HG02840 (cell line): Measurements from ENCODE around the gene DPP3.
"Not testable (repeated sequence)": the region's sequence is repeated elsewhere in the genome, so short reads cannot be mapped to it uniquely, and the experiment has no call there.

Experiments used
- ATAC-seq: cut with Tn5 transposase; IDR thresholded peaks from one replicate; pipeline ENCODE4 v1.9.1; 2021; ENCODE audit warnings: mild to moderate bottlenecking, moderate library complexity, moderate number of reproducible peaks; ENCODE audit not compliant: unreplicated experiment, low FRiP score

The DPP3 gene

DNA sequence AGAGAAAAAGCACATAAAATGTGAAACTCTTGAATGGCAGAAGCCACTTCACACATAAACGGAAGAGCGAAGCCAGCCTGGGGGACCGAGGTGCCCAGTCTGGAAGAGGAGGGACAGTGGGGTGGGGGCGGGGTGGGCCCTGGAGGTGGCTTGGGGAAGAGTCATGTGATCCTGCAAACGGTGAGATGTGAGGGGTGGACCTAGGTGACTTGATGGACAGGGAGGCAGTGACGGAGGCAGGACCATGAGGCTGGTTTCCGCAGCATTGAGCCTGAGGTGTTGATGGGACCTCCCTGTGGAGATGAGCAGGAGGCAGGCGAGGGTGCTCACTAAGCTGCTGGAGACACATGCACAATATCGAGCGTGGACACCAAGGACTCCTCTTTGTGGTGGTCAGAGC lies 48.8 kb downstream of the DPP3 start:
- no peak for ATAC-seq

DNA sequence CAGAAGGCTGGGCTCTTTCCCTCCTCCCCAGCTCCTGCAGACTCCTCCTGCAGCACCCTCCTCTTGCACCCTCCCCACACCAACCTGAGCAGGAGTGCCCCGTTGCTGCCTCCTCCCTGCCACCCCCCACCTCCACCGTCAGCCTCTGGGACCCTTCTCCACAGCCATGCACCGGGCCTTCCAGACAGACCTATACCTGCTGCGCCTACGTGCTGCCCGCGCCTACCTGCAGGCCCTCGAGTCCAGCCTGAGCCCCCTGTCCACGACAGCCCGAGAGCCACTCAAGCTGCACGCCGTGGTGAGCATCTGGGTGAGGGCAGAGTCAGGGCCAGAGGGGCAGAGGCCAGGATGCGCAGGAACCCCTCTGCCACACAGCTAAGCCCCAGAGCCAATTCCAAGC lies 49.4 kb downstream of the DPP3 start:
- ATAC-seq = no peak

DNA sequence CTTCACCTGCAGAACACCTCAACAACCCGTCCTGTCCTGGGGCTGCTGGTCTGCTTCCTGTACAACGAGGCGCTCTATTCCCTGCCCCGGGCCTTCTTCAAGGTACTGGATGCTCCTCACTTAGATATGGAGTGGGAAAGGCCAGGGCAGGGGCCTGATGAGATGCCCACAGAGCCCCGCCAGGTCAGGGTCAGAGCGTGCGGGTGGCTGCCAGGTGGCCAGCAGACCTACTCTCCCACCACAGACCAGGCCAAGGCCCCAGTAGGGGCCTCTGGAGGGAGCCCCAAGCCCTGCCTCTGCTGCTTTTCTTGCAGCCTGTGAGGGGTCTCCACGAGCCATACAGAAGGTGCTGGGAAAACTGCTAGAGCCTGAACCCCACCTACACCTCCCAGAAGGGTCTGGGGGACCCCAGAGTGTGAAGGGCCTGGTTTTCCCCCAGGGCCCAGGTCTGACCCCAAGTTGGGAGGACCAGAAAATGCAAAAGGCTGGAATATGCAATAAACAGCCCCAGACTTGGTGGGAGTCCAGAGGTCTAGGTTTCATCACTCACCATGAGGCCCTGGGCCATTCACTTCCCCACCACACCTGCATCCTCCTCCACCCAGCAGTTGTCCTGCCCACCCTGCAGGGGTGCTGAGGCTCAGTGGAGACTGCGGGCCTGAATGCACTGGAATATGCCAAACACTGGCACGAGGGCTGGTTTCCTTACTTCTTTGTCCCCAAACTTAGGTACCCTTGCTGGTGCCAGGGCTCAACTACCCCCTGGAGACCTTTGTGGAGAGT lies 50.9 kb downstream of the DPP3 start:
- ATAC-seq = no peak

DNA sequence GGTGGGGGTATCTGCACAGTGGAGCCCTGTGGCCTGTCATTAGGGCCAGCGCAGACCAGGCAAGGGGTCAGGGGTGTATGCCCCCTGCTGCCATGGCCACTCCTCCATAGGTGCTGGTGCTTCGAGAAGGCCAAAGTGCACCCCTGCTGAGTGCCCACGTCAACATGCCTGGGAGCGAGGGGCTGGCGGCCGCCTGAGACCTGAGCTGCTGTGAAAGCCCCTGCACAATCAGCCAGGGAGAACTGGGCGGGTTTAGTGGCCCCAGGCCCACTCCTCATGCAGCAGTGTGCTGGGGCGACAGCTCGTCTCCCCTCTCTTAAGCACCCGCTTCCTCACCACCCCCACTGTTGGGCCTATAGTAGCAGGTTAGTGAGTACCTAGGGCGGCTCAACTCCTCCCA lies 51.6 kb downstream of the DPP3 start:
- no peak for ATAC-seq

DNA sequence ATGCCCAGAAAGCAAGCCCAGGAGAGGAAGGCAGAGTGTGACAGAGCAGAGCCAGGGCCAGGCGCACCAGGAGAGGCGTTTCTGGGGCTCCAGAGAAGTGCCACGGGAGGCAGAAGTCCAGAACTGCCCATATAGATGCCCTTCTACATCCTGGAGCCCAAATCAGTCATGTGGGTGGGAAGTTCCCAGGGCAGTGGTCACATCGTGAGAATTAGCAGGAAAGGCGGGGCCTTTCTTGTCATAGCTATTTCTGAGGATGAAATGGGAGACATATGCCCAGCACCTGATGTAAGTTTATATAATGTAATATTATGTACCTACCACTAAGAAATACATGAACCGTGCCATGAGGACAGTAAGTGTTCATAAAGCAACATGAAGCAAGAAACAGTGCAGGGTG lies 52.5 kb downstream of the DPP3 start:
- ATAC-seq = no peak

DNA sequence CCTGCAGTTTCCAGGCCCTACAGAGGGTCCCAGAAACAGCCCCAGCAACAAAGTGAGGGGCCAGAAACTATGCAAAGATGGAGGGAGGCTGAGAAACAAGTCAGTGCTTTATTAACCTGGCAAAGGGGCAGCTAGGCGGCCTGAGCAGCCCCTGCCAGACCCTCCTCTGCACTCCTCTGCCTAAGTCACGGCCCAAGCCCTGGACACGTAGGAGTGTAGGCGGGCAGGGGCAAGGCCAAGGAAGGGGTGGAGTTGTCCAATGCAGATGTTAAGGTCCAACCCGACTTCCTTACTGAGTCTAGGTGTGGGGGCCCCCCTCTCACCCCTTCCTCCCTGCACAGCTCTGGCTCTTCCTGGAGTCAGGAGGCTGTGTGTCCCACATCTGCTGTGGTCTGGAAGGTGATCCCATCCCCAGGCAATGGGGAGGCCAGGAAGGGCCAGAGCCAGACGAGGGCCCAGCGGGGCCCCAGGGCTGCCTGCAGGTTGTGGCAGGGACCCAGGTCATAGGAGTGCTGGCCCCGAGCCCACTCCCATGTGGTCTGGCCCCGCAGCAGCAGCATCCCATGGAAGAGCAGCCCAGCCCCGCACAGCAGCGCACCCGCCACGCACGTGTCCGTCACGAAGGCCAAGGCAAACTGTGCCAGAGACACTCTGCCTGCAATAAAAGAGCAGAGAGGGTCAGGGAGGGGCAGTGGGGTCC lies 59.1 kb downstream of the DPP3 start:
- no peak for ATAC-seq

DNA sequence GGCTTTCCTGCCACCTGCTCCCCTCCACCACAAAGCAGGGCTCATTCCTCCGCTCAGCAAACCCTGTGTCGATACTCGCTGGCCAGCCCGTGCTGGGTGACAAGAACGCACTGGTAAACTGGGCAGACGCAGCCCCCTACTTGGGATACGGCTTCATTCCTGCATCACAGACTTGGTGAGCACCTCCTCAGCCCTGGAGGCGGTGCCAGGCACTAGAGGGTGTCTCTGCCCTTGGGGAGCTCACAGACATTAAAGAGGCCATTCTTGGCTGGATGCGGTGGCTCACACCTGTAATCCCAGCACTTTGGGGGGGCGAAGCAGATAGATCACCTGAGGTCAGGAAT lies 59.6 kb downstream of the DPP3 start:
- no peak for ATAC-seq

DNA sequence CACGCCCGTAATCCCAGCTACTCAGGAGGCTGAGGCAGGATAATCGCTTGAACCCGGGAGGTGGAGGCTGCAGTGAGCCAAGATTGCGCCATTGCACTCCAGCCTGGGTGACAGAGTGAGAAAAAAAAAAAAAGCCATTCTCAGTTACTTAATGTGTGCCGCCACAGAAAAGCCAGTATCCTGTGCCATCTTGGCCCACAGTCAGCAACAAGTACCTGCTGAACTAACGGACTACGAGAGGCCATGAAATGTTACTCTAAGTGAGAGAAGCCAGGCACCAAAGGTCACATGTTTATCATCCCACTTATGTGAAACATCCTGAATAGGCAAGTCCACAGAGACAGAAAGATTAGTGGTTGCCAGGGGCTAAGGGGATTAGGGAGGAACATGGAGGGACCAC lies 60.4 kb downstream of the DPP3 start:
- ATAC-seq = not testable (repeated sequence)

DNA sequence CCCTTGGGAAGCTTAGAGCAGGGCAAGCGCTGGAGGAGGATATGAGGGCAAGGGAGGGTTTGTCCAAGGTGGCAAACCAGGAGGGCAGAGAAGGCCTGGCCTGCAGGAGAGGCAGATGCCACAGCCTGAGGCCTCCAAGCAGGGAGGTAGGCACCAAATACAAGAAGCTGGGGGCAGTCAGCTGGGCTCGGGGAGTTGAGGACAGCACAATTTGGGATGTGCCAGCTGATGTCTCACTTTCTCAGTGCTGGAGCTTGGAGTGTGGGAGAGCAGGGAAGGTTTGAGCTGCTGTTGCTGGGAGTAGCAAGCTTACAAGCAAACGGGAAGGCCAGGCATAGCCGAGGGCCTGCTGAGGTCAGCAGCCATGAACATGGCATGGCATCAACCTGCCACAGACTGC lies 61.7 kb downstream of the DPP3 start:
- ATAC-seq = no peak

DNA sequence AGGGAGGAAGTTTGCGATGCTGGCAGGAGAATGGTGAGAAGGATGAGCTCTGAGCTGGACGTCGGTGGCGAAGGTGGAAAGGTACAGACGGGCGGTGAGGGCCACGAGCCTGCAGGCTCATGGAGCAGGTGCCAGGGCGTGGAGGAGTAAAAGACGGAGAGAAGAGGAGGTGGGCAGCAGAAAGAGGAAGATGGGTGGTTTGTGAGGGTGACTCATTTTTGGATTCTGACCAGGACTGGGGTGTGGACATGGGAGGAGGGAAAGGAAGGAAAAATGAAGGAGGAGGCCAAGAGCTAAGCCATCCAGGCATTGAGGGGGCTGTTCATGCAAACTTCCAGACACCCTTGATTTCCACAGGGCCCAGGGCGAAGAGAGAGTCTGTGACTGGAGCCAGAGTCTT lies 62.1 kb downstream of the DPP3 start:
- no peak for ATAC-seq

DNA sequence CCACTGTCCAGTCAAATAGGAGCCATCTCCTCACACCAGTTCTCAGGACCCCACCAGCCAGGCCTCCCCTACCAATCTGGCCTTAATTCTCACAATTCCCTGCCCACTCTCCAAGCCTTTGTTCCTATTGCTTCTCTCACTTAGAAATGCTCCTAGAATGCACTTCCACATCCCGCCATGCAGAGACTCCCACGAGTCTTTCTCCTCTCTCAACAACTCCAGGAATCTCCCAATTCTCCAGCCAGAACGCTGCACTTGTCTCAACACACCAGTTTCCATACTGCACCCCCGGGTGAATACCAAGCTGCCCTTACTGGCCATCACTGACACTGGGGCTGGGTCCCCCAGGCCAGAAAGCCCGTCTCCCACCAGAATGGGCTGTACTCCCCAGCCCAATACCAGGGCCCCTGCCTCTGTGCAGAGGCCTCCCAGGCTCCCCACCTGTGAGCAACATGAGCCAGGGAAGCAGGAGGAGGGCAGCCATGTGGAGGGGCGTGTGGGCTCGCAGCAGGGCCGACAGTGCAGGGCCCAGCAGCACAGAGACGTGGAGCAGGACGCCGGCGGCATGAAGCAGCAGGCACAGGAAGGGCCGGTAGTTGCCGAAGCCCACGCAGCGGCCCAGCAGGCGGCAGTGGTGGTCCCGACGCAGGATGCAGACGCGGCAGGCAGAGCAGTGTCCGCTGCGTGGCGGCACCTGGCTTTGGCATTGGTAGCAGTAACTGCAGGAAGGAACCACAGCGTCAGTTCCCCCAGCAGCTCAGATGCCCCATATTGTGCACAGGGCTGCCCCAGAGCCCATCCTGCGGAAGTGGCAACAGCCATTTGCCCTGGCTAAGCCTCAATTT lies 63.3 kb downstream of the DPP3 start:
- ATAC-seq = no peak

DNA sequence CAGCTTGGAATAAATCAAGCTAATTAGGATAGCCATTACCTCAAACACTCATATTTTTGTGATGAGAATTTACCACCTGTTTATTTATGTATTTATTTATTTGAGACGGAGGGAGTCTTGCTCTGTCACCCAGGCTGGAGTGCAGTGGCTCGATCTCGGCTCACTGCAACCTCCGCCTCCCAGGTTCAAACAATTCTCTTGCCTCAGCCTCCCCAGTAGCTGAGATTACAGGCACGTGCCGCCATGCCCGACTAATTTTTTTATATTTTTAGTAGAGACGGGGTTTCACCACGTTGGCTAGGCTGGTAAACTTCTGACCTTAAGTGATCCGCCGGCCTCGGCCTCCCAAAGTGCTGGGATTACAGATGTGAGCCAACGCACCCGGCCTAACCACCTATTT lies 64.7 kb downstream of the DPP3 start:
- ATAC-seq = not testable (repeated sequence)

DNA sequence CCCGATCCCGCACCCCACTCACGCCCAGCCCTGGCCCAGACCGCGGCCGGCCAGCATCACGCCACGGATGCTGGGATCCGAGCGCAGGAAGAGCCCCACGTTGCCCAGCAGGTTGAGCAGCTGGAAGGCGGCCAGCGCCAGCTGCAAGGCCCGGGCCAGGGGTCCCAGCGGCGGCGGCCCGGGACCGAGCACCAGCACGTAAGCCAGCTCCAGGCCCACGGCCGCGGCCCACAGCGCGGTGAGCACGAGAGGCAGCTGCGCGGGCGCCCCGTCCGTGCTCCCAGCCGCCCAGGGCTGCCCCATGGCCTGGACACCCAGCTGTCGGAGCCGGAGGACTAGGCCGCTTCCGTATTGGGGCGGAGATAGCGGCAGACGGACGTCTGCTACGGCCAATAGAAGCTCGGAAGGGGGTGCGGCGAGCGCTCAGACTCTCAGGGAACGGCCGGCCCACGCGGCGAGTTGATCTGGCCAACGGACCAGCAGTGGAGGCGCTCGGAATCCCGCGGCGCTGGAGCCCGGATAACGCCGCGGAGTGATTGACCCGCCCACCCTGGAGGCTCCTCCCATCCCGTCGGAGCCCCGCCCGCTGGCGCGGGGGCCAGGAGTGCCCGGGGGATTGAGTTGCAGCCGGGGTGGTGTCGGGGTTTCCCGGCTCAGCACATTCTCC lies 65.6 kb downstream of the DPP3 start, which contains the start of gene ZDHHC24:
TSS of gene ZDHHC24 (minus strand) at position 348 of the 667 bp plus-strand sequence. CDS start at position 303, 45 bp downstream.
- peak; percentile 80 for ATAC-seq

DNA sequence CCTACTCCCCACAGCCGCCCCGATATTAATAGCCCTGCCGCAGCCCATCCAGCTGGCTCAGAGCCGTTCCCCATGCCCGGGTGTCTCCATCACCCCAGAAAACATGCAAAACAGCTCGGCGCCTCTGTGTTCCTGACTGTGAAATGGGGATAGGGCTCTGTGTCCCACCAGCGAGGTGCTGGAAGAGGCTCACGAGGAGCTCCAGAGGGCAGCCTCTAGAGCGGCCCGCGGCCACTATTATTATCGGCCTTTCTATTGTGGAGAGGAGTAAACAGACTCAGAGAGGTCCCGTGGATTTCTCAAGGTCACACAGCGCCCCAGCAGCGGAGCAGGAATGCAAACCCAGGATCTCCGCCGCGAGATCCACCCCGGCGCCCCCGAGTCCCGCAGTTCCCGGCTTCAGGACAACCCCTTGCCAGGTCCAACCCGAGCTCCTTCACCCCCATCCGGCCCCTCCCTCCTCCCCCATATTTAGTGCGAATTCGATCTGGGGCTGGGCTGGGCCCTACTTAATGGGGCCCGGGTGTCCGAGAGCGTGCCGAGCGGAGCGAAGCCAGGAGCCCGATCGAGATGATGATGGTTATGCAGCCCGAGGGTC lies 66.2 kb downstream of the DPP3 start, which contains the start of gene ACTN3:
TSS of gene ACTN3 (plus strand) at position 536 of the 598 bp plus-strand sequence. CDS start at position 571, 35 bp downstream.
- peak; percentile 11 for ATAC-seq

DNA sequence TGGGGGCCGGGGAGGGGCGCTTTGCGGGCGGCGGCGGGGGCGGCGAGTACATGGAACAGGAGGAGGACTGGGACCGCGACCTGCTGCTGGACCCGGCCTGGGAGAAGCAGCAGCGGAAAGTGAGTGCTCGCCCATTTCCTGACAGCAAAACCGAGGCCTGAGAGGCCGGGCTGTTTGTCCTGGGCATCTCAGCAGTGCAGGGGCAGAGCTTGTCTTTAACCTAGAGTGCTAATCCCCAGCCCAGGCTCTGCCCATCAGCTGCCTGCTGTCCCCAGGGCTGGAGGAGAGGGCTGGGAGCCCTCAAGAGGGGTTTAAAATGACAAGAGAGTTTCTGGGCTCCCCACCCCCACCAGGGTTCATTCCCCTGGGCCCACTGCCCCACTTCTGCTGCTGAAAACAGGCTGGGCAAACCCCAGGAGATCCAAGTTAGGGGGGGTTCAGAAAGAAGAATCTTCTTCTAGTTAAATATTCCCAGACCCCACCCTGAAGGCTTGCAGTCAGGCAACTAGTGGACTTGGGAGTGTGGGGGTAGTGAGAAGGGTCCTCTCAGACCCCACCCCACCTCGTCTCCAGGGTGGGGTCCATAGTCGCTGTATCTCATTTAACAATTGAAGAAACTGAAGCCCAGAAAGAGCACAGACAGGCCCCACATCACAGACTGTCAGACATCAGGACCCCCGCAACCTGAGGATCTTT lies 66.9 kb downstream of the DPP3 start:
- ATAC-seq = no peak

DNA sequence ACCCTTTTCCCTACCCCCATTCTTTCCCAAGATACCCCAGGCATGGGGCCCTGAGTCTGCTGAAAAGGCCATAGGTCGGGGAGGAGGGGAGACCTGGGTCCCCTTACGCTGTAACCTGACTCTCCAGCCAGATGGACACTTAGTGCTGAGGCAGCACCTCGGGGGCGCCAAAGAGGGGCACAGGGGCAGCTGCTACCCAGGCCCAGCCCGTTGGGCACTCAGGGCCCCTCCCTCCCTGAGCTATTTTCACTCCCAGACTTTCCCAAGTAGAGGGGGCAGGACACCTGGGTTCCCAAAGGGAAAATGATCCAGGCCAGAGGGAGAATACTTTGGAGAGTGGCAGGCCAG lies 67.4 kb downstream of the DPP3 start:
- no peak for ATAC-seq

DNA sequence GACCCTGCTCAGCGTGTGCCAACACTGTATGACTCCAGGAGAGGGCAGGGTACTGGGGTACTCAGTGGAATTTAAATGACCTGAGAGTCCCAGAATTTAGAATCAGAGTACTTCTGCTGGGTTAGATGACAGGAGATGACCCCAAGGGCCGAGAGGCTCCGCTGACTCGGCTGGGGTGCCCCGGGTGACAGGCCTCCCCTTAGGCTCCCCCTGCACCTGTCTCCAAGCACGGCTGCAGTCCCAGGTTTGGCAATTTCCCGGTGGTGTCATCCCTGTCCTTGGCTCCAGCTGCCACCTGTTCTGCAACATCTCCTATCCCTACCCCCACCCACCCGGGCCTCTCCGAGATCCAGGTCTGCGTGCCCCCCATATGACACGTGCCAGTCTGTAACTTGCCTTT lies 67.8 kb downstream of the DPP3 start:
- ATAC-seq = no peak

DNA sequence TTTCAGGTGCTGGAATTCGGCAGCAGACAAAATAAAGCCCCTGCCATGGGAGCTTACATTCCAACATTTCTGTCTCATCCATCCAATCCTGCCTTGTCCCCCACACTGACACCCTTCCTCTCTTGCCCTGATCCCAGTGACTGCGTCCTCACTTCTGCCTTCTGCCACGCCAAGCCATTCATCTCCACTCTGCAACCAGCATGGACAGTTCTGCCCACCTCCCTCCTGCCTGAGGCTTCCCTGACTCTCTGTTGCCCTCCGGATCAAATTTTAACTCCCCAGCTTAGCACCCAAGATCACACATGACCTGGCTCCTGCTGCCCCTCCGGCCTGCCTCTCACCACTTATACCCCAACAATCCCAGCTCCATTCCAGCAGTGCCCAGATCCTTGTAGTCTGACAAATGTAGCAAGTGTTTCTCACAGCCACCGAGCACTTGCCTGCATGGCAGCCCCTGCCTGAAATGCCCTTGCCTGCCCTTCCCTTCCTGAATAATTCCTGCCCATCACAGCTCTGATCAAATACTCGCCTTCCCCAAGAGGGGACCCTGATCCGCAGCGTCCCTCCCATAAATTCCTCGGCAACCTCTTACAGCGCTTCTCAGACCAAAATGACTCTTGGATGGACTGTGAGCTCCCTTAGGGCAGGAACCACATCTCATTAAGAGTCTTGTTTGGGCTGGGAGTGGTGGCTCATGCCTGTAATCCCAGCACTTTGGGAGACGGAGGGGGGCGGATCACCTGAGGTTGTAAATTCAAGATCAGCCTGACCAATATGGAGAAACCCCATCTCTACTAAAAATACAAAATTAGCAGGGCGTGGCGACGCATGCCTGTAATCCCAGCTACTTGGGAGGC lies 68.8 kb downstream of the DPP3 start:
- ATAC-seq = no peak

DNA sequence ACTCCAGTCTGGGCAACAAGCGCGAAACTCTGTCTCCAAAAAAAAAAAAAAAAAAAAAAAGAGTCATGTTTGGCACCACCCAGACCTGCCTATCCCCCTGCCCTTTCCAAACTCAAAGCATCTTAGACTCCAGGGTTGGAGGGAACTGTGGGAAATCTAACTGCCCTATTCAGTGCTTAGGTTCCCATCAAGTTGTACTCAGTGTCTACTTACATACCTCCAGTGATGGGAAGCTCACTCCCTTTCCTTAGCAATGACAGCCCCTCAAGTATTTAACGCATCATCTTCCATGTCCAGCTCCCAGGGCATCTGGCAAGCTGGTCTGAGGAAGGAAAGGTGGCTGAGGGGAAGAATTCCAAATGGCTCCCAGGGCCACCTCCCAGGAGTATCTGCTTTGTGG lies 69.5 kb downstream of the DPP3 start:
- ATAC-seq = no peak
